K562 (cell line): Measurements from ENCODE around the gene GDF15. TPM values are rescaled to one million over a fixed set of nuclear protein-coding genes. Genes with fewer than 3 reads are reported as not detected.

Source experiments
- BACH1 ChIP-seq: fragments of 200-800 bp; sonication (Bioruptor generic); IDR thresholded peaks from 2 replicates; pipeline ENCODE4 v1.6.1; 2016; ENCODE audit warnings: missing genetic modification characterization, missing compliant biosample characterization
- BHLHE40 ChIP-seq: IDR thresholded peaks from 2 replicates; pipeline ENCODE4 v1.6.1; 2011; ENCODE audit warnings: low read length, improper control_type of control experiment
- CEBPG ChIP-seq, 3 experiments: fragments of 200-800 bp in 1 of 3; sonication (Bioruptor generic) in 1 of 3; sonication (generic) in 1 of 3; formaldehyde crosslinking in 1 of 3; IDR thresholded peaks in 2 of 3; conservative IDR thresholded peaks in 1 of 3; 2 replicates each; pipeline versions ENCODE4 v1.6.1 to v1.8.0; 2016 to 2022; ENCODE audit warnings: missing compliant biosample characterization in 2 of 3, missing genetic modification characterization in 2 of 3, mild to moderate bottlenecking in 1 of 3, missing genetic modification reagents in 1 of 3
- FOXJ2 ChIP-seq: fragments of 200-800 bp; sonication (Bioruptor generic); IDR thresholded peaks from 2 replicates; pipeline ENCODE4 v1.6.1; 2016; ENCODE audit warnings: missing genetic modification characterization, missing compliant biosample characterization
- JUND ChIP-seq, 2 experiments: IDR thresholded peaks; 2 replicates in 1 of 2; 3 replicates in 1 of 2; pipeline ENCODE4 v1.6.1; 2011; ENCODE audit warnings: borderline replicate concordance in 2 of 2, low read depth in 2 of 2, low read length in 2 of 2, improper control_type of control experiment in 1 of 2, missing biosample characterization in 1 of 2, missing genetic modification characterization in 1 of 2, missing genetic modification reagents in 1 of 2
- KDM1A ChIP-seq, 2 experiments: fragments of 450-650 bp; IDR thresholded peaks; 2 replicates each; pipeline ENCODE4 v1.6.1; 2016; ENCODE audit warnings: mild to moderate bottlenecking in 2 of 2
- MEF2D ChIP-seq: conservative IDR thresholded peaks from 2 replicates; pipeline ENCODE4 v1.6.1; 2016; ENCODE audit warnings: low read depth, missing genetic modification characterization, missing compliant biosample characterization
- PHB2 ChIP-seq: fragments of 450-650 bp; IDR thresholded peaks from 2 replicates; pipeline ENCODE4 v1.6.1; 2017; ENCODE audit warnings: low read depth
- PHF20 ChIP-seq: fragments of 450-650 bp; IDR thresholded peaks from 2 replicates; pipeline ENCODE4 v1.6.1; 2018; ENCODE audit not compliant: partially characterized antibody
- POLR2AphosphoS5 ChIP-seq: IDR thresholded peaks from 2 replicates; pipeline ENCODE4 v1.6.1; 2011; ENCODE audit warnings: mild to moderate bottlenecking, low read depth, low read length, moderate library complexity; ENCODE audit not compliant: control insufficient read depth, insufficient read depth
- PTTG1 ChIP-seq: fragments of 450-650 bp; IDR thresholded peaks from 2 replicates; pipeline ENCODE4 v1.6.1; 2016; ENCODE audit warnings: low read depth, mild to moderate bottlenecking, missing genetic modification characterization, missing compliant biosample characterization
- PYGO2 ChIP-seq: fragments of 450-650 bp; IDR thresholded peaks from 2 replicates; pipeline ENCODE4 v1.6.1; 2016; ENCODE audit warnings: mild to moderate bottlenecking, missing genetic modification characterization, moderate library complexity, missing compliant biosample characterization
- RUNX1 ChIP-seq: sonication (generic); IDR thresholded peaks from 2 replicates; pipeline ENCODE4 v1.6.1; 2016; ENCODE audit warnings: antibody characterized with exemption, low read depth
- TAL1 ChIP-seq: fragments of 450-650 bp; IDR thresholded peaks from 2 replicates; pipeline ENCODE4 v1.6.1; 2016; ENCODE audit warnings: mild to moderate bottlenecking
- ZBTB7A ChIP-seq: IDR thresholded peaks from 2 replicates; pipeline ENCODE4 v1.6.1; 2011; ENCODE audit warnings: low read depth, mild to moderate bottlenecking, low read length, moderate library complexity, borderline replicate concordance; ENCODE audit not compliant: control insufficient read depth
- polyA plus RNA-seq, 8 experiments: library from polyadenylated mRNA; depleted of rRNA in 4 of 8; stranded (reverse) in 5 of 8; unstranded in 3 of 8; fragments of >200 nt; fragmentation: Nextera tagmentation in 2 of 8; fragmentation: Illumina TruSeq in 1 of 8; extraction: Ambion mirVana in 2 of 8; extraction: Trizol in 1 of 8; gene quantifications; 2 replicates each; pipeline versions ENCODE4 v1.2.1 to v1.2.3, GENCODE V29; 2011 to 2014; ENCODE audit warnings: inconsistent platforms in 1 of 8, missing spikeins in 1 of 8
- total RNA-seq, 7 experiments: library from RNA; depleted of rRNA in 6 of 7; stranded (reverse); fragments of >200 nt in 6 of 7; fragmentation: Illumina TruSeq in 2 of 7; extraction: Trizol in 2 of 7; gene quantifications; 2 replicates each; pipeline versions ENCODE4 v1.2.1 to v1.2.3, GENCODE V29; 2011 to 2021; ENCODE audit warnings: low replicate concordance in 1 of 7
- TF ChIP-seq, protein P1 (sequence below): fragments of 250-450 bp; sonication (Bioruptor Pico); IDR thresholded peaks from 2 replicates; pipeline ENCODE4 v1.4.0; 2020
- TF ChIP-seq, protein P2 (sequence below): IDR thresholded peaks from 2 replicates; pipeline ENCODE4 v1.6.1; 2016; ENCODE audit warnings: missing genetic modification characterization, missing compliant biosample characterization
- TF ChIP-seq, protein P3 (sequence below): fragments of 450-650 bp; IDR thresholded peaks from 2 replicates; pipeline ENCODE4 v1.6.1; 2017; ENCODE audit warnings: antibody characterized with exemption

The GDF15 gene
- total and polyA plus RNA-seq, 9 of the 15 experiments (the other 6 are each of a cell fraction or from before 2014, with no cell fraction given) = 2.3 to 82.4 (median 12.5) TPM

DNA sequence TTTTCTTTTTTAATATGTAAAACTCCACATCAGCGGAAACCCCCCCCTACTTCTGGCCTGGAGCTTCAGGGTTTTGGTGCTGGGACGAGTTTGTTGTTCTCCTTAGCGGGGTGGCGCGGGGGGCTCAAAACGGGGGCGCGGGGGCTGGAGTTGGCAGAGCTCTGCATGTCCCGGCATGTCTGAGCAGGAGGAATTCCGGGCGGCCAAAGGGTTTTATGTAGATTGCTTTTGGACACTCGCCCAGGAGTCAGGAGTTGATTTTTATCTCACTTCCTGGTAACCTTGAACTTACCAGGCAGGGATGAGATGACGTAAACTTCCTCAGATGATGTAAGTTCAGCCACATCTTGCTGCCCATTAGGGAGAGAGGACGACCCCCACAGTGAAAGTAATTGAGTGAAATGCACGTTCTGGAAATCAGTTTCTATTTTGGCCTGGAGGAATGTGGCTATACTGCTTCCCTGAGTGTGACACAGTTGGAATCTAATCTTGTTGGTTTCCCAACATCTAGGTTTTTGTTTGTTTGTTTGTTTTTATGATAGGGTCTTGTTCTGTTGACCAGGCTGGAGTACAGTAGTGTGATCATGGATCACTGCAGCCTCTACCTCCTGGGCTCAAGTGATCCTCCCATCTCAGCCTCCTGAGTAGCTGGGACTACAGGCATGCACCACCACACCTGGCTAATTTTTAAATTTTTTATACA lies 21.0 kb upstream of the GDF15 start (continued):
- TF ChIP-seq TAL1 (peak; percentile 27; the same call in 1 of the 2 replicates), KDM1A (IDR thresholded peaks at IDR 0.05) (peak; percentile 74 to 76), MEF2D (tag) (peak; percentile 94), CEBPG (CRISPR knock-in tag; IDR thresholded peaks at IDR 0.05) (peak; percentile 99), CEBPG (tag; conservative IDR thresholded peaks at IDR 0.05 in 1 of 2, IDR thresholded peaks at IDR 0.05 in 1 of 2) (peak; percentile 96 to 99), RUNX1 (no peak), PHF20 (no peak), BACH1 (tag) (peak; percentile 45; the same call in 1 of the 2 replicates), POLR2AphosphoS5 (peak; percentile 53; the same call in 1 of the 2 replicates), ZBTB7A (peak; percentile 63; the same call in 1 of the 2 replicates), PHB2 (no peak), FOXJ2 (tag) (peak; percentile 87), BHLHE40 (peak; percentile 90), PYGO2 (peak; percentile 76; the same call in 1 of the 2 replicates), PTTG1 (tag) (peak; percentile 78), JUND (IDR thresholded peaks at IDR 0.05; ENCODE audit: borderline replicate concordance, low read depth, low read length) (peak; percentile 99), JUND (tag; IDR thresholded peaks at IDR 0.05; ENCODE audit: borderline replicate concordance, low read depth, low read length) (peak; percentile 98)
- TF ChIP-seq, protein P1, sequence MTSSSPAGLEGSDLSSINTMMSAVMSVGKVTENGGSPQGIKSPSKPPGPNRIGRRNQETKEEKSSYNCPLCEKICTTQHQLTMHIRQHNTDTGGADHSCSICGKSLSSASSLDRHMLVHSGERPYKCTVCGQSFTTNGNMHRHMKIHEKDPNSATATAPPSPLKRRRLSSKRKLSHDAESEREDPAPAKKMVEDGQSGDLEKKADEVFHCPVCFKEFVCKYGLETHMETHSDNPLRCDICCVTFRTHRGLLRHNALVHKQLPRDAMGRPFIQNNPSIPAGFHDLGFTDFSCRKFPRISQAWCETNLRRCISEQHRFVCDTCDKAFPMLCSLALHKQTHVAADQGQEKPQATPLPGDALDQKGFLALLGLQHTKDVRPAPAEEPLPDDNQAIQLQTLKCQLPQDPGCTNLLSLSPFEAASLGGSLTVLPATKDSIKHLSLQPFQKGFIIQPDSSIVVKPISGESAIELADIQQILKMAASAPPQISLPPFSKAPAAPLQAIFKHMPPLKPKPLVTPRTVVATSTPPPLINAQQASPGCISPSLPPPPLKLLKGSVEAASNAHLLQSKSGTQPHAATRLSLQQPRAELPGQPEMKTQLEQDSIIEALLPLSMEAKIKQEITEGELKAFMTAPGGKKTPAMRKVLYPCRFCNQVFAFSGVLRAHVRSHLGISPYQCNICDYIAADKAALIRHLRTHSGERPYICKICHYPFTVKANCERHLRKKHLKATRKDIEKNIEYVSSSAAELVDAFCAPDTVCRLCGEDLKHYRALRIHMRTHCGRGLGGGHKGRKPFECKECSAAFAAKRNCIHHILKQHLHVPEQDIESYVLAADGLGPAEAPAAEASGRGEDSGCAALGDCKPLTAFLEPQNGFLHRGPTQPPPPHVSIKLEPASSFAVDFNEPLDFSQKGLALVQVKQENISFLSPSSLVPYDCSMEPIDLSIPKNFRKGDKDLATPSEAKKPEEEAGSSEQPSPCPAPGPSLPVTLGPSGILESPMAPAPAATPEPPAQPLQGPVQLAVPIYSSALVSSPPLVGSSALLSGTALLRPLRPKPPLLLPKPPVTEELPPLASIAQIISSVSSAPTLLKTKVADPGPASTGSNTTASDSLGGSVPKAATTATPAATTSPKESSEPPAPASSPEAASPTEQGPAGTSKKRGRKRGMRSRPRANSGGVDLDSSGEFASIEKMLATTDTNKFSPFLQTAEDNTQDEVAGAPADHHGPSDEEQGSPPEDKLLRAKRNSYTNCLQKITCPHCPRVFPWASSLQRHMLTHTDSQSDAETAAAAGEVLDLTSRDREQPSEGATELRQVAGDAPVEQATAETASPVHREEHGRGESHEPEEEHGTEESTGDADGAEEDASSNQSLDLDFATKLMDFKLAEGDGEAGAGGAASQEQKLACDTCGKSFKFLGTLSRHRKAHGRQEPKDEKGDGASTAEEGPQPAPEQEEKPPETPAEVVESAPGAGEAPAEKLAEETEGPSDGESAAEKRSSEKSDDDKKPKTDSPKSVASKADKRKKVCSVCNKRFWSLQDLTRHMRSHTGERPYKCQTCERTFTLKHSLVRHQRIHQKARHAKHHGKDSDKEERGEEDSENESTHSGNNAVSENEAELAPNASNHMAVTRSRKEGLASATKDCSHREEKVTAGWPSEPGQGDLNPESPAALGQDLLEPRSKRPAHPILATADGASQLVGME (CRISPR knock-in tag) = no peak
- TF ChIP-seq, protein P2, sequence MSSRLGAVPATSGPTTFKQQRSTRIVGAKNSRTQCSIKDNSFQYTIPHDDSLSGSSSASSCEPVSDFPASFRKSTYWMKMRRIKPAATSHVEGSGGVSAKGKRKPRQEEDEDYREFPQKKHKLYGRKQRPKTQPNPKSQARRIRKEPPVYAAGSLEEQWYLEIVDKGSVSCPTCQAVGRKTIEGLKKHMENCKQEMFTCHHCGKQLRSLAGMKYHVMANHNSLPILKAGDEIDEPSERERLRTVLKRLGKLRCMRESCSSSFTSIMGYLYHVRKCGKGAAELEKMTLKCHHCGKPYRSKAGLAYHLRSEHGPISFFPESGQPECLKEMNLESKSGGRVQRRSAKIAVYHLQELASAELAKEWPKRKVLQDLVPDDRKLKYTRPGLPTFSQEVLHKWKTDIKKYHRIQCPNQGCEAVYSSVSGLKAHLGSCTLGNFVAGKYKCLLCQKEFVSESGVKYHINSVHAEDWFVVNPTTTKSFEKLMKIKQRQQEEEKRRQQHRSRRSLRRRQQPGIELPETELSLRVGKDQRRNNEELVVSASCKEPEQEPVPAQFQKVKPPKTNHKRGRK (tag) = no peak
- TF ChIP-seq, protein P3, sequence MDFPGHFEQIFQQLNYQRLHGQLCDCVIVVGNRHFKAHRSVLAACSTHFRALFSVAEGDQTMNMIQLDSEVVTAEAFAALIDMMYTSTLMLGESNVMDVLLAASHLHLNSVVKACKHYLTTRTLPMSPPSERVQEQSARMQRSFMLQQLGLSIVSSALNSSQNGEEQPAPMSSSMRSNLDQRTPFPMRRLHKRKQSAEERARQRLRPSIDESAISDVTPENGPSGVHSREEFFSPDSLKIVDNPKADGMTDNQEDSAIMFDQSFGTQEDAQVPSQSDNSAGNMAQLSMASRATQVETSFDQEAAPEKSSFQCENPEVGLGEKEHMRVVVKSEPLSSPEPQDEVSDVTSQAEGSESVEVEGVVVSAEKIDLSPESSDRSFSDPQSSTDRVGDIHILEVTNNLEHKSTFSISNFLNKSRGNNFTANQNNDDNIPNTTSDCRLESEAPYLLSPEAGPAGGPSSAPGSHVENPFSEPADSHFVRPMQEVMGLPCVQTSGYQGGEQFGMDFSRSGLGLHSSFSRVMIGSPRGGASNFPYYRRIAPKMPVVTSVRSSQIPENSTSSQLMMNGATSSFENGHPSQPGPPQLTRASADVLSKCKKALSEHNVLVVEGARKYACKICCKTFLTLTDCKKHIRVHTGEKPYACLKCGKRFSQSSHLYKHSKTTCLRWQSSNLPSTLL = no peak
